T47D (cell line): ENCODE measurements around the gene CCNJL.

Experiments
- DNase-seq, 2 experiments: peaks; one replicate each; pipeline versions ENCODE4 v3.0.0 to v3.0.0-alpha.2; 2011 to 2012; ENCODE audit warnings: low read depth in 1 of 2, low spot score in 1 of 2
- JUND ChIP-seq: IDR thresholded peaks from 2 replicates; pipeline ENCODE4 v1.6.1; 2012; ENCODE audit warnings: low read depth
- in situ Hi-C: cut with HindIII; loops from 2 replicates; pipeline ENCODE4 v1.10.0; 2016; ENCODE audit warnings: low sequenced_read_pairs, low pct_unique_long_range_greater_than_20kb

Gene CCNJL

GRCh38 chr5:160242145-160242544, 70.2 kb downstream of the CCNJL start:
- TF ChIP-seq JUND = no peak
- no peak for DNase-seq
- in situ Hi-C loops = no loop called here

GRCh38 chr5:160240350-160240749, 72.0 kb downstream of the CCNJL start:
- in situ Hi-C loops = no loop called here
- DNase-seq = no peak
- no peak for TF ChIP-seq JUND

- in situ Hi-C loops = no loop called here
- DNase-seq = no peak
- TF ChIP-seq JUND = no peak
These were observed 74.7 kb downstream of the CCNJL start for GRCh38 chr5:160237571-160238093.

DNA sequence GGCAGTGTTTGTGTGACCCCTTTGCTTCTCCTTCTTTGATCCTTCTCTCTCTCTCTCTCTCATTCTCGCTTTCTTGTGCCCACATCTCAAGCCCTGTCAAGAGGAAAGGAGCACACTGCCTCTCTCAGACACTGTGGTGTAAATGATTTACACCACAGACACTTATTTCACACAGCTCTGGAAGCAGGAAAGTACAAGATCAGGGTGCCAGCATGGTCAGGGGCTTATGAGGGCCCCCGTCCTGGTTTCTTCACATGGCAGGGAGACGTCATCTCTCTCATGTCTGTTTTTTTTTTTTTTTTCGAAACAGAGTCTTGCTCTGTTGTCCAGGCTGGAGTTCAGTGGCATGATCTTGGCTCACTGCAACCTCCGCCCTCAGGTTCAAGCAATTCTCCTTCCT, 76.6 kb downstream of the CCNJL start:
- no peak for DNase-seq
- no peak for TF ChIP-seq JUND
- in situ Hi-C loops = no loop called here

GRCh38 chr5:160233215-160233614, 79.1 kb downstream of the CCNJL start:
- in situ Hi-C loops = no loop called here
- DNase-seq = no peak
- no peak for TF ChIP-seq JUND

GRCh38 chr5:160231783-160232342, 80.5 kb downstream of the CCNJL start:
- no peak for TF ChIP-seq JUND
- in situ Hi-C loops = no loop called here
- no peak for DNase-seq

DNA sequence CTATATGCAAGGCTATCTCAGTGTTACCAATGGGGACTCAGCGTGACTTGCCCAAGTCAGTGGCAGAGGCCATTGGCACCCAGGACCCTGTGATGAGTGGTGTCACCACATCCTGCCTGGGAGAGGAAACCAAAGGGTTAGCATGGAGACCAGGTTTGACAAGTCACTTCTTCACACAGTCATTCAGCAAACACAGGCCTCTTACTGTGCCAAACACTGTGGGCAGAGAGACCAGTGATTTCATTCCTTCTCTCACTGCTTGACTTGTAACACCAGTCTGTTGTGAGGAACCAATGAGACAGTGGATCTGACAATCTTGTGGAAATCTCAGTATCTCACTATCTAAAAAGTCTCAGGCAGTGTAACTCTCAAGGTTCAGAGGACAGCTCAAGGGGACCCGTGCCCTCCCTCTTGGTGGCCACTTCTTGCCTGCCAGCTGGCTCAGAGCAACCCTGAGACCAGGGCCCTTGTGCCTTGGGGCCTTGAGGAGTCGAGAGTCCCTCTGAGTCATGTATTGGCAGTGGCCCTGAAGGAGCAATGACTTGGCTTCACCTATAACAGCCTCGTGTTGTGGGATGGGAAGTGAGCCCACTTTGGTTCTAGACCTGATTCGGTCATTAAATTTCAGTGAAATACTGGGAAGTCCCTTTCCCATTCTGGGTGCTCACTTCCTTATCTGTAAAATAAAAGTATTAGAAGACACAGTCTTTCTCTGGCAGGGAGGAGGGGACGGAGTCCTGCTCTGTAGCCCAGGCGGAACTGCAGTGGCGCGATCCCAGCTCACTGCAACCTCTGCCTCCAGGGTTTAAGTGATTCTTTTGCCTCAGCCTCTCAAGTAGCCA, 81.5 kb downstream of the CCNJL start:
- in situ Hi-C loops = no loop called here
- DNase-seq = peak; percentile 18 to 91
- TF ChIP-seq JUND = no peak

DNA sequence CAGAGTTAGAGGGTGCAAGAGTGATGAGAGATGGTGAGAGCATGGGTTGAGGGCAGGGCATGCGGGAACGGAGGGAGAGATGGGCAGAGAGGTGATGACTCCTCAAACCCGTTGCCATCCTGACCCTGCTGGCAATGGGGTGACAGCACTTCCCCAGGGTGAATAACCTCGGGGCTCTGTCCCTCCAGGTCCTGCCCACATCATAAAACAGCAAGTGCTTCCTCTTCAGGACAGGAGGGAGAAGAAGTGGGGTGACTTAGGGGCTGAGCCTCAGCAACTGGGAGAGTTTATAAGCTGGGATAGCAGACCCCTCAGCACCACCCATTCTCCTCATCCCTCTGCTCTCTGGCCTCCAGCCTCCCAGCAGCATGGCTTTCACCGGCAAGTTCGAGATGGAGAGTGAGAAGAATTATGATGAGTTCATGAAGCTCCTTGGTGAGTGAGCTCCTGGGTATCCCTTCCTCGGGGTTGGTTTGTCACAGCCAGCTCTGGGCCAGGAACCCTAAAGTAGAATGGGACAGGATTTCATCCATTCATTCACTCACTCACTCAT, 83.1 kb downstream of the CCNJL start, which contains the start of gene FABP6:
TSS of gene FABP6 (plus strand) at position 317 of the 553 bp plus-strand sequence. CDS start at position 369, 52 bp downstream.
- DNase-seq = no peak
- no peak for TF ChIP-seq JUND
- in situ Hi-C loops = no loop called here

DNA sequence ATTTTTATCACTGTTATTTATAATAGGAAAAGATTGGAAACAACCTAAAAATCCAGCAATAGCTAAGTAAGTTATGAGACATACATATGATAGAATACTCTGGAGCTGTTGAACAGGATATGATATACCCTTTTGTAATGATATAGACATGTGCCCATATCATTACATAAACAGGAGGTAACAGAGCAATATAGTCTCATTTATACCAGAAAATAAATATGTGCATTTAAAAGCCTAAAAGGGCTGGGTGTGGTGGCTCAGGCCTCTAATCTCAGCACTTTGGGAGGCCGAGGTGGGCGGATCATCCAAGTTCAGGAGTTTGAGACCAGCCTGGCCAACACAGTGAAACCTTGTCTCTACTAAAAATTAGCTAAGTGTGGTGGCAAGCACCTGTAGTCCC, 85.4 kb downstream of the CCNJL start:
- in situ Hi-C loops = no loop called here
- TF ChIP-seq JUND = no peak
- no peak for DNase-seq

- DNase-seq = no peak
- in situ Hi-C loops = no loop called here
- TF ChIP-seq JUND = no peak
These were observed 91.3 kb downstream of the CCNJL start for GRCh38 chr5:160221082-160221481.

GRCh38 chr5:160219356-160219755, 93.0 kb downstream of the CCNJL start:
- in situ Hi-C loops = no loop called here
- no peak for TF ChIP-seq JUND

DNA sequence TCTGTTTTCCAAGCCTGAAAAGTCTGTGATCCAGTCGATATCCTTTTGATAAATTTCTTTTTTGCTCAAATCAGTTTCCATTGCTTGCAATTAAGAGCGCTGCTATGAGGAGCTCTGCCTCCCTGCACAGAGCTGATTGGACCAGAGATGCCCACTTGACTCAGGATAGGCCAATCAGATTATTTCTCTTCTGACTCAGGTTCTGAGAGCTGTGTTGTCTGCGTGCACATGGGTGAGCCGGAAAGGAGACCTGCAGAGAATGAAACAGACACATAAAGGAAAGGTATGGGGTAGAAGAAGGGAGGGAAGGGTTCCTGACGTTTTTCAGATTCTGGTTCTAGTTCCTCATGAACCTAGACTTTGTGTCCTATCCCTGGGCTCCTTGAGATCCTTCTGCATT, 98.8 kb downstream of the CCNJL start:
- in situ Hi-C loops = no loop called here
- DNase-seq = peak; percentile 62 to 71

More at GRCh38 chr5:160219356-160219755, 93.0 kb downstream of the CCNJL start:
- DNase-seq = no peak

GRCh38 chr5:160211352-160211751, 101.0 kb downstream of the CCNJL start:
- DNase-seq = no peak
- TF ChIP-seq JUND = no peak
- in situ Hi-C loops = no loop called here

More for the DNA sequence above, 98.8 kb downstream of the CCNJL start:
- TF ChIP-seq JUND = no peak
